Erythroblast (primary cell): ENCODE data around the gene NPAS2.

Experiments used
- DNase-seq, 2 experiments: peaks; one replicate each; lab custom pipeline; 2025; lab: John Stamatoyannopoulos, UW
- GATA1 ChIP-seq: IDR thresholded peaks from 2 replicates; pipeline ENCODE4 v1.6.1; 2011; ENCODE audit warnings: low read depth, mild to moderate bottlenecking, control low read depth, low read length, moderate library complexity
- POLR2A ChIP-seq: IDR thresholded peaks from 2 replicates; pipeline ENCODE4 v1.6.1; 2011; ENCODE audit warnings: mild to moderate bottlenecking, low read length

The NPAS2 gene

DNA sequence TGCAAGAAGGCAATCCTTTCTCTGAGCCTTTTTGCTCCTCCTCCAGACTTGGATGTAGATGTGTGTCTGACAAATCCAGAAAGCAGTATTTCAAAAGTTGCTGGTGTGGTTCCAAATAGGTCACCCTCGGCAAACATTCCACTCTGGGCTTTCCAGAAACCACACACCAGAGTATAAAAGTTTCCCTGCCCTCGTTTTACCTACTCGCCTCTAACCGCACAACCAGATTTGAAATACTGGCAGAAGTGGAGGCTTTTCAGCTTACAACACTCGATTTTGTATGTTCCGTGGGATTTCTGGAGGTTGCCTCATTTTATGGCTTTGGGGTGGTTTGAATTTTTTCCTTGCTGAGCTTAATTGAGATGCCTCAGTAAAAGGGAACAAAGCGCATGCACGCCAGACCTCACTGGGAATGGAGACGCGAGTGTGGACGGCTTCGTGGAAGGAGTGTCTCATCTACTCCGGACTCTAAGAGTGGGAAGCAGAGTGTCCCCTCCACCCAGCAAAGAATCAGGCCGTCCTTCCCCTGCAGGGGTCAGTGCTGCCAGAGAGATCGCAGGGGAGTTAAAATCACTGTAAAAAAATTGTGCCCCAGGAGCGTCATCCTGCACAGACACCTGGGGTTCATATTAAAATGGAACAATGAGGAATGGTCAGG is 138.2 kb downstream of the NPAS2 start:
- no peak for DNase-seq
- TF ChIP-seq GATA1 (no peak), POLR2A (no peak)

DNA sequence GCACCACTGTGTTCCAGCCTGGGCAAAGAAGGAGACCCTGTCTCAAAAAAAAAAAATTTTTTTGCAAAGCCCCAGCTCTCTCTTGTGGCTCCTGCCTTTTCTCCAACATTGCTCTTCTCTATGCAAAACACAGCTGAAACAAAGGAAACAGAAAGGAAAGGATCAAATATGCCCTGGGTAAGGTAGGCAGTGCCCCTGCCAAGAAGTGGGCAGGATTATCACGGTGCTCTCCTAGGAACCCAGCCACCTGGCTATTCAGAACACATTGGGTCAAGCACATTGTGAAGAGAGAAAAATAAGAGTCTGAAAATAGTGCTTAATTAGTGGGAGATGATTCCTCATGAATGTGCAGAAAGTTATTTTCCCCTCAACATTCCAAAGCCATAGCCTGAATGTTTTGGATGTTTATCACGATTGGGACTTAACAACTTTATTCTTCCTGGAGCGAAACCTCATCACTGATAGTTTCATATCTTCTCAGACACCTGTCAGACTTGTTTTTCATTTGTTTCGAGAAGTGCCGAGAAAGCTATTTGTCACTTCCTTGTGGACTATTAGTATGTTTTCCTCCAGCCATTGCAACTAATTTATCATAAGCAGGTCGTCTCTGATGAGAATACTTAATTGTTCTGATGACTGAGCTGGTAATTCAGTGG is 139.4 kb downstream of the NPAS2 start:
- no peak for DNase-seq
- TF ChIP-seq POLR2A (no peak), GATA1 (no peak)

DNA sequence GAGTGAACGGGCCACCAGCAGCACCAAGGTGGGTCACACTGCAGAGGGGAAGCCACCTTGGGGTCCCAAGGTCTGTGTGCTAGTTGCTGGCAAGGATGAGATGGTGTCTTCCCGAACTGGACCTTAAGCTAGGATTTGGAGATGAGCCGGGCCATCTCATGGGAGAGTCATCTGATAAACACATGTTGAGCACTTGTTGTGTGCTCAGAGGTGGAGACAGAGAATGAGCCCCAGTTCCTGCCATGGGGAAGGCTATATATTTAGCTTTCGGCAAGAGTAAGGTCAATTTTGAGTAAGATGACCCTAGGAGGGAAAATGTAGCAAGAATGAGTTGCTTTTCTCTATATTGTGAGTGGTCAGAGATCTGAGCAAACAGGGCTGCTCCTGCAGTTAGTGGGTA is 140.7 kb downstream of the NPAS2 start:
- DNase-seq, result no peak

DNA sequence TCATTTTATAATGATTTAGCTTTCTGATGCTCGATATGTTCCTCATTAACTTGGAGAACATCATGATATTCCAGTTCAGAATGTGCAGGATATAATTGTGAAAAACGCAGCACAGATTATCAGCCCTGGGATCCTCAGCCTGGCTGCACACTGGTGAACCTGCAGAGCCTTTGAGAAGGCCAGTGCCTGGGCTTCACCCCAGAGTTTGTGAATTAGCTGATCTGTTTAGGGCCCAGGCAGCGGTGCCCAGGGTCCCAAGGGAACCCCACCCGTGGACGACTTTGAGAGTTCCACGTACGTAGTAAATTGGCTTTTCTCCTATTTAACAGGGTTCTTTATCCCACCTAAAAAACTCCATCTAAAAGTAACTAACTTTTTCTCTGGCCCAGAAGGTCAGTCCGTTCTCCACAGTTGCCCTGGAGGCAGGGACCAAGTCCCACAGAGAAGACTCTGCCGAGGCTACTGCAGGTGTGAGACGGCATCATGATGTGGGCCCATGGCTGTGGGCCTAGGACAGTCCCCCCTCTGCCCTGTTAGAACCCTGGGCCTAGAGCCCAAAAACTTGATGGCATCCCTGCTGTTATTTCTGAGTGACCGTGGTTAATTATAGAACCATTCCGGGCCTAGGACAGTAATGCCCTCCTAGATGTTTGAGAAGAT is 142.6 kb downstream of the NPAS2 start:
- DNase-seq, result no peak
- no peak for TF ChIP-seq GATA1
- TF ChIP-seq POLR2A, result no peak

More for the DNA sequence above, 140.7 kb downstream of the NPAS2 start:
- TF ChIP-seq GATA1, result no peak
- no peak for TF ChIP-seq POLR2A

DNA sequence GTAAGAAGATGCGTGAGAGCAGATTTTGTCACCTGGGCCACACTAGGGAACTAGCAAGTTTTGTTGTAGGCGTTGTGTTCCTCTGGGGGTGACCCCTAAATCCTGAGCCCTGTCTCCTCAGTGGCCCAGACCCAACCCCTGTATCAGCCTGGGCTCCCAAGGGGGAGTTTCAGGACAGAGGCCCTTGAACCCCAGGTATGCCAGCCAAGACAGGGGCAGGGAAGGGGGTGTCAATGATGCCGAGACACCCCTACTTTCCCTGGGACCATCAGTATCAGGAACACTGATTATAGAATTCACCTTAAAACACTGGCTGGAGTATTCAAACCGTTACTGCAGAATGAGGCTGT is 143.1 kb downstream of the NPAS2 start:
- TF ChIP-seq GATA1 (no peak), POLR2A (no peak)
- no peak for DNase-seq

DNA sequence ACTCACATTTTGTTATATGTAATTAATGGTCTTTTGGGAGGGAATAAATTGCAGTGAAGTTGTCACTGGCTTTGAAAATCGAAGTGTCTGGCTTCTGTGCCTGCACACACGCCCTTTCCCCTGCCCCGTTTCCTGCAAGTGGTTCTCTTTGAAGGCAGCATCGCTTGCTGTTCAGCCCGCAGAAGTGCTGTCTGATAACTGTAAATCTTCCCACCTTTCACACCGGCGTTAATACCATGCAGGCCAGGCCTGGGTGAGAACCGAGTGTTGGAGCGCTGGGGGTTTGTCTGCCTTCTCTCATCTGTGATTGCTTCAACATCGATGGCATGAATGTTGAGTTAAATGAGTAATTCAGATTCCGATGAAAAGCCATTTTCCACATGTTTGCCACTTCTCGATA is 144.3 kb downstream of the NPAS2 start:
- TF ChIP-seq GATA1, result no peak
- no peak for TF ChIP-seq POLR2A

DNA sequence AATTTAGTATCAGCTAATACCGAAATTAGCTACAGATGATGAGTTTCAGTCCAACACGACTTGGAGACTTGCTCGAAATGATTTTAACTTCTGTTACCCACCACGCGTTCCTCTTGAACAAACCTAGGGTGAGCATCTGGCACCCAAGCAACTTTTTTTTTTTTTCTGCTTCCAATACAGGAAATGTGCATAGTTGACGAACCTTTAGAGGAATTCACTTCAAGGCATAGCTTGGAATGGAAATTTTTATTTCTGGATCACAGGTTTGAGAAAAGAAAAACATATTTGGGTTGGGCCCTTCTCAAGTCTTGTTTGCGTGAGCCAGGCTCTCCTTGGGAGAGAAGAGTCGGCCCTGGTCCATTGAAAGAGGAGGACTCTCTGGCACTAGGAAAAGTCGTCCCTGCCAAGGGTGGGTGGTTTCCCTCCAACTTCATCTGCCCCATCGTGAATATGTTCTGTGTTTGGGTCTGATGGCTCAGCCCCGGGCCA is 144.8 kb downstream of the NPAS2 start:
- no peak for DNase-seq
- no peak for TF ChIP-seq GATA1
- TF ChIP-seq POLR2A, result no peak

More for the DNA sequence above, 144.3 kb downstream of the NPAS2 start:
- no peak for DNase-seq

DNA sequence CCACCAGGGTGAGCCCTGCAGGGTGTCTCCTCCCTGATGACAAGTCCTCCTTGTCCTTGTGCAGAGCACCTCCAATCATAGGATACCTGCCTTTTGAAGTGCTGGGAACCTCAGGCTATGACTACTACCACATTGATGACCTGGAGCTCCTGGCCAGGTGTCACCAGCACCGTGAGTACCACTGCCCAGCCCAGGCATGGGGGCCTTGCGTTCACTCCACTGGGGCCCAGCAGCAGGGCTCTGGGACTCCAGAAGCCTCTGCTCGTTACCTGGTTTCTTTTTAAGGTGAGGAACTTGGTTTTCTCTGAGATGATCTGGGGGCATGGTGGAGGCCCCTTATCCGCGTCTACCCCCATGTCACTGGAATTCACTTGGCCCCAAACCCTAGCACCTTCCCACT is 145.7 kb downstream of the NPAS2 start:
- no peak for TF ChIP-seq GATA1
- TF ChIP-seq POLR2A, result no peak
- DNase-seq, result no peak

DNA sequence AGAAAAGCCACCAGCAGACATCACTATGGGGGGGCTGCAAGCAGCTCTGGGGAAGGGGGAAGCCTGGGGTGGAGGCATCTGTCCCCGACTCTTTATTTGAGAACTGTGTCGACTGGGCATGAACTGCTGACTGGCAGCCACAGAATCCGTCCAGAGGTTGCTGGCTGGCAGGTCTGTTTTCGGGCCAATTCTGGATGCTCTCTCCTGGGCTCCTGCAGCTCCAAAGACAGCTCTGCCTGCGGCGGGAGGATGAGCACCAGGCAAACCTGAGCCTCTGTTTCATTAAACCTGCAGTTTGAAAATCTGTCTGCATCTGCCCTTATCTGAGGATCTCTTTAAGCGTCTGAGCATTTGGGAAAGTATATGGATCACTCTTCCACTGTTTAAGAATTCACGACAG is 147.8 kb downstream of the NPAS2 start:
- no peak for TF ChIP-seq POLR2A
- no peak for DNase-seq

DNA sequence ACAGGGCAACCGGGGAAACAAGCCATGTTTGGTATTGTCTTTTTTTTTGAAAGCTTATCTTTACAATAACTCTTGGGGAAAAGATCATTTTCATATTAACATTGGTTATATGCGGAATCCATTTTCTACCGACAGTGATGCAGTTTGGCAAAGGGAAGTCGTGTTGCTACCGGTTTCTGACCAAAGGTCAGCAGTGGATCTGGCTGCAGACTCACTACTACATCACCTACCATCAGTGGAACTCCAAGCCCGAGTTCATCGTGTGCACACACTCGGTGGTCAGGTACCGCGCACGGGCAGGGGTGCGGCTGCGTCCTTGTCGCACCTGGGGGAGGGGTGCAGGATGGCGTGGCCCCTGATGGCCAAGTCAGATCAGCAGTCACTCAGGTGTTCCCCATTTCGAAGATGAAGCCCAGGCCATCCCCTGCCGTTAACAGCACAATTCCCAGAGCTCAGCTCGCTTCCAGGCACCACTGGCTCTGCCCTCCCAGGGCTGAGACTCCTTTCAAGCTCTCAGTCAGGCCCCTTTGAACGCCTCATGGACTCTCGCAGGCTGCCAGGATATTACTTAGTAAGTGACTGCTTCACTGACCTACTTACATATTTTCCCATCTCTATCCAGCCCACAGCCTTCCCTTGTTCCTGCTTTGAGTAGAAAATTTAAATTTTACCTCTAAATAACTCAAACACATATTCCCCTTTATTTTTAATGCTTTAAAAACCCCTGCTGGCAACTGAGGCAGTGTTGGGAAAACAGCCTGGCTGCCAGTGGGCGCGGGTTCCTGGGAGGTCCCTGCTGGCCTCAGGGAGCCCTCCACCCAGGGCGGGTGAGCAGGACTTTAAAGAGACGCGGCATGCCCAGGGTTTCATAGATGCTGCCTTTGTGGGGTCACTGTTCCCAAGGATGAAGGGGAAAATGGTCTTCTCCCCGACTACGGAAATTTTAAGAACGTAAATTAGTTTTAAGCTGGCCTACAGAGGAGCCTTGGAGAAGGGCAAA is 148.5 kb downstream of the NPAS2 start:
- no peak for TF ChIP-seq POLR2A
- TF ChIP-seq GATA1, result no peak
- no peak for DNase-seq

DNA sequence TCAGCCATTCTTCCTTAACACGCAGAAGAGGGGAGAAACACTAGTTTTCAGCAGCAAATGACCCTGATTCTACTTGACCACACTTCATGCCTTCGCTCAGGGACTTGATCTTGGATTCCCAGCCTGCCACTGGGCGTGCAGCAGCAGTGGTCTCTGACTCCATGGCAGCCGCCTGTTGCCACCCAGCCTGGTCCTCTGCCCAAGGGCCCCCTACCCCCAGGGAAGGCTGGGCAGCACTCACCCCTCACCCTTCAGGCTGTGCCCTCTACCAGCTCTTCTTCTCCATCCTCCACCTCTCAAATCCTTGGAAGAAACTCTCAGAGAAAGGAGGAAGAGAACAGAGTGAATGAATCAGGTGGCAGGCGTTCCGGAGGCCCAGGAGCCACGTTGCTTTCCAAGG is 150.1 kb downstream of the NPAS2 start:
- no peak for TF ChIP-seq GATA1
- no peak for TF ChIP-seq POLR2A
- no peak for DNase-seq

DNA sequence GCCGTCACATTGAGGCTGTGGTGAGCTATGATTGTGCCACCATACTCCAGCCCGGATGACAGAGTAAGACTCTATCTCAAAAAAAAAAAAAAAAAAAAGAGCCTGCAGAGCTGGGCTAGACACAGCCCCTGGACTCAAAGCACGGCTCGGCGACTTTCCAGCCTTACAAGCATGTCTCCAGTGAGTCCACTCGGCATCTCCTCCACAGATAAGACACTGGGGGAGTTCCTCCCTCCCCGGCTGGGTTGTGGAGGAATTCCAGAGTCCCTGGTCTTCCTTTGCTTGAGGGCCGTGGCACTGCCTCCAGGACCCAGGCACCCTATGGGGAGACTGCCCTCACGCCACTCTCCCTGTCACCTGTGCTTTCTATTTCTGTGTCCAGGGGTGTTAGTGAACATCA is 151.3 kb downstream of the NPAS2 start:
- no peak for DNase-seq

DNA sequence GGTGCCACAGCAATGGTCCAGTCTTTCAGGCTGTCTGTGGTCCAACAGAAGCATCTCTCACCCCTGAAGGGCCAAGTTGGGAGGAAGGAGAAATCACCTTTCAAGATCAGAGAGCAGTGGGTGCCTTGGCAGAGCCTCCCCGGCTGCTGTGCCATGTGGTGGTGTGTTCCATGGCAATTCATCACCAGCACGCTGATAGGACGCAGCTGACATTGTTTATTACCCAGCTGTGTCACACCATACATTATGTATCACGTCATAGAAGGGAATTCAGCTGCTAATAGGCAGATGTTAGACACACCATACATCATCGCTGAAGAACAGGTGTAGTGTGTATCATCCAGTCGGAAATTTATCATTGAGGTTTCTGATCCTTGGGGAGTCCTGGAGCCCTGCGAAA is 152.5 kb downstream of the NPAS2 start:
- TF ChIP-seq GATA1 (no peak), POLR2A (no peak)
- DNase-seq, result no peak

More for the DNA sequence above, 151.3 kb downstream of the NPAS2 start:
- TF ChIP-seq POLR2A (no peak), GATA1 (no peak)
